Ovary (tissue), 3 donors: Measurements from ENCODE around the gene PKD2L1.

Experiments used
- CTCF ChIP-seq, 3 donors: fragments of 450-650 bp in 2 of 3; fragments of 200-600 bp in 1 of 3; IDR thresholded peaks; one replicate each; pipeline versions ENCODE4 v1.5.1 to v1.8.0; 2016 to 2022; ENCODE audit warnings: antibody characterized with exemption in 3 of 3, mild to moderate bottlenecking in 1 of 3
- EP300 ChIP-seq: sonication (generic); formaldehyde crosslinking; IDR thresholded peaks from one replicate; pipeline ENCODE4 v1.6.1; 2017; ENCODE audit warnings: antibody characterized with exemption
- POLR2A ChIP-seq: fragments of 450-650 bp; IDR thresholded peaks from one replicate; pipeline ENCODE4 v1.6.1; 2017; ENCODE audit warnings: antibody characterized with exemption, mild to moderate bottlenecking, moderate library complexity
- donor health status: DM: no; HTN: no; CAD: no.

GRCh38 chr10:100333106-100333505 lies 3.1 kb upstream of the PKD2L1 start:
- TF ChIP-seq CTCF (IDR thresholded peaks at IDR 0.05) (no peak), EP300 (no peak), POLR2A (no peak)
